Fibroblast of skin of right biceps (primary cell): ENCODE results near the gene BLM.
A peak's percentile ranks its signal among the peaks of the same experiment; 100 is the strongest.

Experiments used
- DNase-seq: peaks from one replicate; pipeline ENCODE4 v3.0.0-alpha.2; 2013

BLM gene

GRCh38 chr15:90794538-90794937 is 77.4 kb downstream of the BLM start:
- no peak for DNase-seq

GRCh38 chr15:90799639-90800170 is 82.6 kb downstream of the BLM start:
- DNase-seq, result no peak

GRCh38 chr15:90801803-90802202 is 84.7 kb downstream of the BLM start:
- DNase-seq, result no peak

GRCh38 chr15:90807074-90807785 is 90.1 kb downstream of the BLM start:
- peak; percentile 22 for DNase-seq

GRCh38 chr15:90807786-90808086 is 90.6 kb downstream of the BLM start:
- no peak for DNase-seq

GRCh38 chr15:90808517-90809235 is 91.5 kb downstream of the BLM start:
- DNase-seq, result no peak

- DNase-seq, result no peak
Observed at GRCh38 chr15:90809536-90809935, 92.4 kb downstream of the BLM start.

- no peak for DNase-seq
Observed at GRCh38 chr15:90810354-90810753, 93.2 kb downstream of the BLM start.

GRCh38 chr15:90812171-90812957 is 95.2 kb downstream of the BLM start:
- no peak for DNase-seq

GRCh38 chr15:90812958-90813265 is 95.8 kb downstream of the BLM start:
- no peak for DNase-seq

GRCh38 chr15:90813796-90814190 is 96.6 kb downstream of the BLM start:
- no peak for DNase-seq

GRCh38 chr15:90814191-90814821 is 97.2 kb downstream of the BLM start:
- DNase-seq, result no peak

- no peak for DNase-seq
Observed at GRCh38 chr15:90816401-90817116, 99.4 kb downstream of the BLM start.

GRCh38 chr15:90817117-90818057 is 100.2 kb downstream of the BLM start:
- DNase-seq, result no peak

- no peak for DNase-seq
Observed at GRCh38 chr15:90818251-90819210, 101.4 kb downstream of the BLM start.

- no peak for DNase-seq
Observed at GRCh38 chr15:90819390-90819789, 102.2 kb downstream of the BLM start.

- no peak for DNase-seq
Observed at GRCh38 chr15:90819850-90820249, 102.7 kb downstream of the BLM start.

GRCh38 chr15:90820481-90820880 is 103.3 kb downstream of the BLM start:
- no peak for DNase-seq

GRCh38 chr15:90822204-90822955 is 105.2 kb downstream of the BLM start:
- no peak for DNase-seq
